SK-N-SH treated with all-trans-retinoic acid at 6 μM for 48 hours (cell line): ENCODE data around the gene GSTM3.
"Not testable (repeated sequence)": the region's sequence is repeated elsewhere in the genome, so short reads cannot be mapped to it uniquely, and the experiment has no call there.

ENCODE experiments used
- ATAC-seq: fragments of 200-7000 bp; cut with Tn5 transposase; 3 replicates; pipeline ENCODE4 v1.9.1; 2020; ENCODE audit warnings: mild to moderate bottlenecking, moderate library complexity
- CSRNP3 ChIP-seq: fragments of 250-450 bp; sonication (Bioruptor Pico); IDR thresholded peaks from 2 replicates; pipeline ENCODE4 v1.5.1; 2021; ENCODE audit warnings: mild to moderate bottlenecking, moderate library complexity
- GLIS3 ChIP-seq: fragments of 250-450 bp; sonication (Bioruptor Pico); IDR thresholded peaks from 2 replicates; pipeline ENCODE4 v1.5.0; 2020; ENCODE audit warnings: mild to moderate bottlenecking, moderate library complexity
- ISL1 ChIP-seq: fragments of 250-450 bp; sonication (Bioruptor Pico); IDR thresholded peaks from 2 replicates; pipeline ENCODE4 v2.1.2; 2022; ENCODE audit warnings: mild to moderate bottlenecking, moderate library complexity
- OSR1 ChIP-seq: fragments of 250-450 bp; sonication (Bioruptor Pico); IDR thresholded peaks from 2 replicates; pipeline ENCODE4 v1.8.0; 2022; ENCODE audit warnings: moderate library complexity, mild to moderate bottlenecking, inconsistent platforms
- PATZ1 ChIP-seq: fragments of 250-450 bp; sonication (Bioruptor Pico); IDR thresholded peaks from 2 replicates; pipeline ENCODE4 v1.8.0; 2020; ENCODE audit warnings: mild to moderate bottlenecking, moderate library complexity, borderline replicate concordance
- POU6F1 ChIP-seq: fragments of 250-450 bp; sonication (Bioruptor Pico); IDR thresholded peaks from 2 replicates; pipeline ENCODE4 v1.8.0; 2021; ENCODE audit warnings: low read depth, mild to moderate bottlenecking, moderate library complexity, borderline replicate concordance
- PPARA ChIP-seq: fragments of 250-450 bp; sonication (Bioruptor Pico); IDR thresholded peaks from 2 replicates; pipeline ENCODE4 v1.5.0; 2020; ENCODE audit warnings: mild to moderate bottlenecking, borderline replicate concordance
- RARB ChIP-seq: fragments of 250-450 bp; sonication (Bioruptor Pico); IDR thresholded peaks from 2 replicates; pipeline ENCODE4 v1.8.0; 2021; ENCODE audit warnings: mild to moderate bottlenecking, moderate library complexity
- SNAI2 ChIP-seq: fragments of 250-450 bp; sonication (Bioruptor Pico); IDR thresholded peaks from 2 replicates; pipeline ENCODE4 v1.5.0; 2020; ENCODE audit warnings: mild to moderate bottlenecking, moderate library complexity
- ZC3H10 ChIP-seq: fragments of 250-450 bp; sonication (Bioruptor Pico); IDR thresholded peaks from 2 replicates; pipeline ENCODE4 v1.5.1; 2021; ENCODE audit warnings: mild to moderate bottlenecking, moderate library complexity
- ZFP3 ChIP-seq: fragments of 250-450 bp; sonication (Bioruptor Pico); IDR thresholded peaks from 2 replicates; pipeline ENCODE4 v1.5.0; 2020; ENCODE audit warnings: mild to moderate bottlenecking, moderate library complexity
- ZFP30 ChIP-seq: fragments of 450-650 bp; formaldehyde crosslinking; IDR thresholded peaks from 2 replicates; pipeline ENCODE4 v1.5.0; 2022; ENCODE audit warnings: mild to moderate bottlenecking, moderate library complexity
- ZNF565 ChIP-seq: fragments of 450-650 bp; formaldehyde crosslinking; conservative IDR thresholded peaks from 2 replicates; pipeline ENCODE4 v1.5.0; 2020; ENCODE audit warnings: low read depth, mild to moderate bottlenecking, moderate library complexity
- ZNF8 ChIP-seq: fragments of 450-650 bp; formaldehyde crosslinking; IDR thresholded peaks from 2 replicates; pipeline ENCODE4 v1.5.0; 2020; ENCODE audit warnings: mild to moderate bottlenecking, moderate library complexity

Gene GSTM3

GRCh38 chr1:109687641-109688499 is 53.0 kb downstream of the GSTM3 start, which contains the start of gene GSTM1:
TSS of gene GSTM1 (plus strand) at chr1:109687817. CDS start at chr1:109687874, 57 bp downstream.
- TF ChIP-seq ZC3H10 (CRISPR knock-in tag) (no peak), OSR1 (CRISPR knock-in tag) (no peak), PATZ1 (CRISPR knock-in tag) (no peak), ZNF8 (CRISPR knock-in tag) (no peak), ZNF565 (CRISPR knock-in tag) (no peak), RARB (no peak), CSRNP3 (no peak), SNAI2 (no peak), PPARA (CRISPR knock-in tag) (no peak), POU6F1 (CRISPR knock-in tag) (no peak), ZFP3 (no peak), ZFP30 (no peak), ISL1 (no peak), GLIS3 (CRISPR knock-in tag) (no peak)
- no peak for ATAC-seq

GRCh38 chr1:109687109-109687508 is 53.7 kb downstream of the GSTM3 start:
- not testable (repeated sequence) for ATAC-seq

- ATAC-seq: not testable (repeated sequence)
Observed at GRCh38 chr1:109685890-109686289, 54.9 kb downstream of the GSTM3 start.

- ATAC-seq: not testable (repeated sequence)
Observed at GRCh38 chr1:109685399-109685798, 55.4 kb downstream of the GSTM3 start.

- not testable (repeated sequence) for ATAC-seq
Observed at GRCh38 chr1:109684777-109685176, 56.1 kb downstream of the GSTM3 start.
